Mucosa of descending colon (tissue), 3 donors: ENCODE measurements around the gene TMEM45A. TPM values are rescaled to one million over a fixed set of nuclear protein-coding genes. Genes with fewer than 3 reads are reported as not detected.
A peak's percentile ranks its signal among the peaks of the same experiment; 100 is the strongest.
"Not testable (repeated sequence)": the region's sequence is repeated elsewhere in the genome, so short reads cannot be mapped to it uniquely, and the experiment has no call there.

Source experiments
- ATAC-seq: fragments of 200-7000 bp; cut with Tn5 transposase; one replicate; pipeline ENCODE4 v1.9.1; 2020; ENCODE audit warnings: mild to moderate bottlenecking, moderate library complexity
- DNase-seq, 3 donors: peaks; one replicate each; pipeline ENCODE4 v3.0.0-alpha.2; 2020
- H3K36me3 ChIP-seq: fragments of 200-600 bp; one replicate; pipeline ENCODE4 v1.8.0; 2021; ENCODE audit warnings: low read depth, mild to moderate bottlenecking
- H3K4me1 ChIP-seq: fragments of 200-600 bp; one replicate; pipeline ENCODE4 v1.8.0; 2021; ENCODE audit warnings: low read depth, mild to moderate bottlenecking
- H3K4me3 ChIP-seq: fragments of 200-600 bp; one replicate; pipeline ENCODE4 v1.8.0; 2021; ENCODE audit warnings: mild to moderate bottlenecking
- H3K9me3 ChIP-seq: fragments of 200-600 bp; one replicate; pipeline ENCODE4 v1.8.0; 2021; ENCODE audit warnings: mild to moderate bottlenecking
- intact Hi-C, 2 donors: fragments of 100-400 bp; cut with DNase I in 1 of 2; cut with micrococcal nuclease in 1 of 2; formaldehyde crosslinking; loops; one replicate each; pipeline versions ENCODE4 v1.11.0 to v1.11.1; 2022; cut with DNase I, micrococcal nuclease
- total RNA-seq, 3 donors: library from RNA; stranded (reverse); fragmentation: NEBNext Ultra II Directional in 2 of 3; extraction: Animal tissue kit (Norgen Biotek cat#: 25700) in 2 of 3; gene quantifications; one replicate each; pipeline versions ENCODE4 v1.2.1 to v1.2.4, GENCODE V29; 2021 to 2023
- TF ChIP-seq, protein P1 (sequence below): fragments of 200-600 bp; IDR thresholded peaks from one replicate; pipeline ENCODE4 v1.8.0; 2022; ENCODE audit warnings: antibody characterized with exemption, mild to moderate bottlenecking
- donor health status: DM: no; HTN: no; CAD: no; lungs with moderate emphysema.
- donor health status: DM: no; HTN: no; CAD: no.
- donor health status: DM: no; HTN: yes; CAD: no.

The TMEM45A gene
- total RNA-seq, 3 donors from 2014 or later, result 1.9 to 11.4 (median 6.0) TPM

DNA sequence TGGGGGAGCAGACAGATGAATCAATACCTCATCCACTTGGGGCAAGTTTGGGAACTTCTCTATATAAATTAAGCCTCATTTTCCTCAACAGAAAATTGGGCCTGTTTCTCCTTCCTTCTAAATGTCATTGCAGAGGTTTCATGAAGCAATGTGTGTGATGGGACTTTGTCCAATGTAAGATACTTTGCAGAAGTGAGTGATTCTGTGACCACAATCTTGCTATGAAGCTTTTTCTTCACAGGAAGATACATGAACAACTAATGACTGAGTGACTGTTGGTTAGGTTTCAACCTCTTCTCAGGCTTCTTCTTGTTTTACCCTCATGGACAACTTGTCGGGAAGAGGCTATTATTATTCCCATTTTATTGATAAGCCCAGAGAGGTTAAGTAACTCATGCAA lies 11.0 kb downstream of the TMEM45A start:
- no peaks in the 10 kb centered on the region for H3K4me1 ChIP-seq
- H3K9me3 ChIP-seq, result no peaks in the 10 kb centered on the region
- intact Hi-C loops, result no loop called here
- TF ChIP-seq, protein P1, sequence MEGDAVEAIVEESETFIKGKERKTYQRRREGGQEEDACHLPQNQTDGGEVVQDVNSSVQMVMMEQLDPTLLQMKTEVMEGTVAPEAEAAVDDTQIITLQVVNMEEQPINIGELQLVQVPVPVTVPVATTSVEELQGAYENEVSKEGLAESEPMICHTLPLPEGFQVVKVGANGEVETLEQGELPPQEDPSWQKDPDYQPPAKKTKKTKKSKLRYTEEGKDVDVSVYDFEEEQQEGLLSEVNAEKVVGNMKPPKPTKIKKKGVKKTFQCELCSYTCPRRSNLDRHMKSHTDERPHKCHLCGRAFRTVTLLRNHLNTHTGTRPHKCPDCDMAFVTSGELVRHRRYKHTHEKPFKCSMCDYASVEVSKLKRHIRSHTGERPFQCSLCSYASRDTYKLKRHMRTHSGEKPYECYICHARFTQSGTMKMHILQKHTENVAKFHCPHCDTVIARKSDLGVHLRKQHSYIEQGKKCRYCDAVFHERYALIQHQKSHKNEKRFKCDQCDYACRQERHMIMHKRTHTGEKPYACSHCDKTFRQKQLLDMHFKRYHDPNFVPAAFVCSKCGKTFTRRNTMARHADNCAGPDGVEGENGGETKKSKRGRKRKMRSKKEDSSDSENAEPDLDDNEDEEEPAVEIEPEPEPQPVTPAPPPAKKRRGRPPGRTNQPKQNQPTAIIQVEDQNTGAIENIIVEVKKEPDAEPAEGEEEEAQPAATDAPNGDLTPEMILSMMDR, result no peak
- DNase-seq (no peak), ATAC-seq (no peak)
- no peaks in the 10 kb centered on the region for H3K36me3 ChIP-seq
- H3K4me3 ChIP-seq, result no peak overlapping the region

DNA sequence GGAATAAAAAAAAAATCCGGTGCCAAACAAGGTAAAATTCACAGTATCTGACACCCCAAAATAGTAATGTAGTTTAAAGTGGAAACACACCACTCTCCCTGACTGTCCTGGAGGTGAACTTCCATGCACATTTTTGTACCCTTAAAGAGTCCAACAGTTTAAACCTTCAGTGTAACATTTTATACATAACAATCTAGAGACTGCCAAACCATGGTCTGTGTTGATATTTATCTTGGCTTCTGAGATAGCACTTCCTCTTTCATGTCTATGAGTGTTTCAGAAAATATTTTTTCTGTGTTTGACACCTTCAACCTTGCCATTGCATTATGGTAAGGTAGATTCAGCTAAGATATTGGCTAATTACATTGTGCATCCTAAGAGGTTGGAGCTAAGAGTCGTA lies 13.9 kb downstream of the TMEM45A start:
- TF ChIP-seq, protein P1, result no peak
- intact Hi-C loops, result no loop called here
- no peaks in the 10 kb centered on the region for H3K4me1 ChIP-seq
- H3K9me3 ChIP-seq, result no peaks in the 10 kb centered on the region
- H3K4me3 ChIP-seq, result no peak overlapping the region
- H3K36me3 ChIP-seq, result no peaks in the 10 kb centered on the region
- ATAC-seq, result no peak
- DNase-seq, result no peak

DNA sequence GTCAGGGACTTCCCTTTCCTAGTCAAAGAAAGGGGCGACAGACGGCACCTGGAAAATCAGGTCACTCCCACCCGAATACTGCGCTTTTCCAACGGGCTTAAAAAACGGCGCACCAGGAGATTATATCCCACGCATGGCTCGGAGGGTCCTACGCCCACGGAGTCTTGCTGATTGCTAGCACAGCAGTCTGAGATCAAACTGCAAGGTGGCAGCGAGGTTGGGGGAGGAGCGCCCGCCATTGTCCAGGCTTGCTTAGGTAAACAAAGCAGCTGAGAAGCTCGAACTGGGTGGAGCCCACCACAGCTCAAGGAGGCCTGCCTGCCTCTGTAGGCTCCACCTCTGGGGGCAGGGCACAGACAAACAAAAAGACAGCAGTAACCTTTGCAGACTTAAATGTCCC lies 17.4 kb downstream of the TMEM45A start:
- H3K36me3 ChIP-seq, intact Hi-C loops, DNase-seq, H3K4me3 ChIP-seq, H3K9me3 ChIP-seq, H3K4me1 ChIP-seq, ATAC-seq: not testable (repeated sequence)

DNA sequence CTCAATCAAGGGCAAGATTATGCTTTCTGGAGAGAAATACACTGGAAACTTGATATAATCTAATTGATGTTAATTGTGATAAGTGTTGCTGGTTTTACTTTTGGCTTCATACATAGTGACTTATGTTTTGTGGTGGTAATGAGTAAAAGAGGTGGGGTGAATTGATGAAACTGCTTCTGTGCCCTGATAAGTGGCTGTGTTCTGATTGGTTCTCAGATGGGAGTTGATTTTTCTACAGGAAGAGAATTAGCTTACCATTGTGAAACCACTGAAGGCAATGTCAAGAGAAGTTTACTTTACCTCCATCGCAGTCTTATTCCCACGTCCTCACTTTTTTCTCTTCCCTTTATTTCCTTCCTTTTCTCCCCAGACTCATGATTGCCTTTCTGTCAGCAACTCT lies 23.8 kb downstream of the TMEM45A start:
- Histone ChIP-seq H3K4me1 (no peaks in the 10 kb centered on the region), H3K9me3 (no peaks in the 10 kb centered on the region), H3K4me3 (no peak overlapping the region), H3K36me3 (no peaks in the 10 kb centered on the region)
- no peak for DNase-seq
- ATAC-seq, result peak; percentile 43
- intact Hi-C loops, result no loop called here
- TF ChIP-seq, protein P1, result no peak

DNA sequence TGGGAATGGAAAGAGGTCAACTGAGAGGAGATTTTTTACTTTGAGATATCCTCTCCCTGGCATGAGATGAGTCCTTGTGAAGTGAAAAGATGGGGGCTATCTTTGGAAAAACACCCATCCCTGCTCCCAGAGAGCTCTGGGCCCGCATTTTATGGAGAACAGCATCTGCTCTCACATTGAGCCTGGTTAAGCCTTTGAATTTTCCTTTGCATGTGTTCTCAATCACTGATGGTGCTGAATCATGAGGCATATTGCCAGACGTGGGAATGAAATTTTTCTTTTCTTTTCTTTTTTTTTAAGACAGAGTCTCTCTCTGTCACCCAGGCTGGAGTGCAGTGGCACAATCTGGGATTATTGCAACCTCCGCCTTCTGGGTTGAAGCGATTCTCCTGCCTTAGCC lies 24.4 kb downstream of the TMEM45A start:
- H3K4me1 ChIP-seq, result no peaks in the 10 kb centered on the region
- TF ChIP-seq, protein P1, result no peak
- no peak for DNase-seq
- no peaks in the 10 kb centered on the region for H3K9me3 ChIP-seq
- H3K36me3 ChIP-seq, result no peaks in the 10 kb centered on the region
- intact Hi-C loops, result no loop called here
- no peak overlapping the region for H3K4me3 ChIP-seq
- no peak for ATAC-seq

DNA sequence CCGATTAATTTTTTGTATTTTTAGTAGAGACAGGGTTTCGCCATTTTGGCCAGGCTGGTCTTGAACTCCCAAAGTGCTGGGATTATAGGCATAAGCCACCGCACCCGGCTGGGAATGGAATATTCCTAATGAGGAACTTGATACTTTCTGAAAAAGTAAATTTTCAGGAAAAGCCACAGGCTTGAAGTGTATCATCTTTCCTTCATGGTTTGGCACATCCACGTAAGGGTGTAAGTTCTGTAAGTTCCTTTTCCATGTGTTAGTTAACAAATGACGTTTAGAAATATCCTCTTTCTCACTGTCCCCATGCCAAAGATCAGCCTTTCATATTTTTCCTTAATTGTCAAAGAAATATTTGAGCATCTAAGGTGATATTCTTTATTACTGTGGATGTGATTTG lies 24.9 kb downstream of the TMEM45A start:
- Histone ChIP-seq H3K4me1 (no peaks in the 10 kb centered on the region), H3K4me3 (no peak overlapping the region), H3K36me3 (no peaks in the 10 kb centered on the region), H3K9me3 (no peaks in the 10 kb centered on the region)
- TF ChIP-seq, protein P1, result no peak
- DNase-seq, result no peak
- ATAC-seq, result no peak
- intact Hi-C loops, result no loop called here
